K562 (cell line): Measurements from ENCODE around the gene SKAP1. TPM values are rescaled to one million over a fixed set of nuclear protein-coding genes. Genes with fewer than 3 reads are reported as not detected.

Experiments
- ATF3 ChIP-seq, 2 experiments: fragments of 450-650 bp in 1 of 2; sonication (generic) in 1 of 2; formaldehyde crosslinking in 1 of 2; IDR thresholded peaks in 1 of 2; conservative IDR thresholded peaks in 1 of 2; 2 replicates each; pipeline versions ENCODE4 v1.6.1 to v1.8.1; 2016 to 2023; ENCODE audit warnings: mild to moderate bottlenecking in 2 of 2, moderate library complexity in 2 of 2, inconsistent platforms in 1 of 2, missing genetic modification reagents in 1 of 2
- BMI1 ChIP-seq: fragments of 150-350 bp; IDR thresholded peaks from 2 replicates; pipeline ENCODE4 v1.6.1; 2014; ENCODE audit warnings: low read length
- CCNT2 ChIP-seq: IDR thresholded peaks from 2 replicates; pipeline ENCODE4 v1.6.1; 2011; ENCODE audit warnings: borderline replicate concordance, low read depth, mild to moderate bottlenecking, moderate library complexity, mixed read lengths, low read length; ENCODE audit not compliant: insufficient read length; ENCODE audit errors: extremely low read depth
- CEBPG ChIP-seq, 3 experiments: fragments of 200-800 bp in 1 of 3; sonication (Bioruptor generic) in 1 of 3; sonication (generic) in 1 of 3; formaldehyde crosslinking in 1 of 3; IDR thresholded peaks in 2 of 3; conservative IDR thresholded peaks in 1 of 3; 2 replicates each; pipeline versions ENCODE4 v1.6.1 to v1.8.0; 2016 to 2022; ENCODE audit warnings: missing compliant biosample characterization in 2 of 3, missing genetic modification characterization in 2 of 3, mild to moderate bottlenecking in 1 of 3, missing genetic modification reagents in 1 of 3
- ESRRB ChIP-seq: fragments of 250-450 bp; sonication (Bioruptor Pico); IDR thresholded peaks from 2 replicates; pipeline ENCODE4 v1.5.0; 2020; ENCODE audit warnings: mild to moderate bottlenecking, moderate library complexity, borderline replicate concordance
- FOXJ2 ChIP-seq: fragments of 200-800 bp; sonication (Bioruptor generic); IDR thresholded peaks from 2 replicates; pipeline ENCODE4 v1.6.1; 2016; ENCODE audit warnings: missing genetic modification characterization, missing compliant biosample characterization
- HDAC2 ChIP-seq: fragments of 450-650 bp; IDR thresholded peaks from 2 replicates; pipeline ENCODE4 v1.6.1; 2016; ENCODE audit warnings: mild to moderate bottlenecking
- L3MBTL2 ChIP-seq: fragments of 450-650 bp; IDR thresholded peaks from 2 replicates; pipeline ENCODE4 v1.6.1; 2016; ENCODE audit warnings: mild to moderate bottlenecking, moderate library complexity
- MXI1 ChIP-seq: IDR thresholded peaks from 2 replicates; pipeline ENCODE4 v1.6.1; 2011; ENCODE audit warnings: low read depth, mild to moderate bottlenecking, improper control_type of control experiment, low read length
- NR2C1 ChIP-seq, 2 experiments: fragments of 450-650 bp; IDR thresholded peaks; 2 replicates each; pipeline ENCODE4 v1.6.1; 2017; ENCODE audit warnings: mild to moderate bottlenecking in 2 of 2, antibody characterized with exemption in 1 of 2, inconsistent platforms in 1 of 2, missing compliant biosample characterization in 1 of 2, missing genetic modification characterization in 1 of 2
- PHB2 ChIP-seq: fragments of 450-650 bp; IDR thresholded peaks from 2 replicates; pipeline ENCODE4 v1.6.1; 2017; ENCODE audit warnings: low read depth
- REST ChIP-seq, 2 experiments: fragments of 450-650 bp; formaldehyde crosslinking in 1 of 2; IDR thresholded peaks; 2 replicates each; pipeline versions ENCODE4 v1.4.0 to v1.6.1; 2014 to 2020; ENCODE audit warnings: mild to moderate bottlenecking in 2 of 2, borderline replicate concordance in 1 of 2, low read depth in 1 of 2
- RNF2 ChIP-seq: sonication (generic); IDR thresholded peaks from 2 replicates; pipeline ENCODE4 v1.6.1; 2016
- SETDB1 ChIP-seq: IDR thresholded peaks from one replicate; pipeline ENCODE4 v1.6.1; 2012; ENCODE audit warnings: low read length, control low read depth, inconsistent platforms
- ZNF197 ChIP-seq: fragments of 200-800 bp; sonication (Bioruptor generic); IDR thresholded peaks from 2 replicates; pipeline ENCODE4 v1.6.1; 2016; ENCODE audit warnings: low read depth, missing genetic modification characterization, missing compliant biosample characterization
- ZNF316 ChIP-seq: fragments of 450-650 bp; IDR thresholded peaks from 2 replicates; pipeline ENCODE4 v1.6.1; 2016
- polyA plus RNA-seq, 8 experiments: library from polyadenylated mRNA; depleted of rRNA in 4 of 8; stranded (reverse) in 5 of 8; unstranded in 3 of 8; fragments of >200 nt; fragmentation: Nextera tagmentation in 2 of 8; fragmentation: Illumina TruSeq in 1 of 8; extraction: Ambion mirVana in 2 of 8; extraction: Trizol in 1 of 8; gene quantifications; 2 replicates each; pipeline versions ENCODE4 v1.2.1 to v1.2.3, GENCODE V29; 2011 to 2014; ENCODE audit warnings: inconsistent platforms in 1 of 8, missing spikeins in 1 of 8
- total RNA-seq, 7 experiments: library from RNA; depleted of rRNA in 6 of 7; stranded (reverse); fragments of >200 nt in 6 of 7; fragmentation: Illumina TruSeq in 2 of 7; extraction: Trizol in 2 of 7; gene quantifications; 2 replicates each; pipeline versions ENCODE4 v1.2.1 to v1.2.3, GENCODE V29; 2011 to 2021; ENCODE audit warnings: low replicate concordance in 1 of 7

The SKAP1 gene
- total and polyA plus RNA-seq, 9 of the 15 experiments (the other 6 are each of a cell fraction or from before 2014, with no cell fraction given), result 0.06 to 0.80 (median 0.10) TPM; not detected in 4

DNA sequence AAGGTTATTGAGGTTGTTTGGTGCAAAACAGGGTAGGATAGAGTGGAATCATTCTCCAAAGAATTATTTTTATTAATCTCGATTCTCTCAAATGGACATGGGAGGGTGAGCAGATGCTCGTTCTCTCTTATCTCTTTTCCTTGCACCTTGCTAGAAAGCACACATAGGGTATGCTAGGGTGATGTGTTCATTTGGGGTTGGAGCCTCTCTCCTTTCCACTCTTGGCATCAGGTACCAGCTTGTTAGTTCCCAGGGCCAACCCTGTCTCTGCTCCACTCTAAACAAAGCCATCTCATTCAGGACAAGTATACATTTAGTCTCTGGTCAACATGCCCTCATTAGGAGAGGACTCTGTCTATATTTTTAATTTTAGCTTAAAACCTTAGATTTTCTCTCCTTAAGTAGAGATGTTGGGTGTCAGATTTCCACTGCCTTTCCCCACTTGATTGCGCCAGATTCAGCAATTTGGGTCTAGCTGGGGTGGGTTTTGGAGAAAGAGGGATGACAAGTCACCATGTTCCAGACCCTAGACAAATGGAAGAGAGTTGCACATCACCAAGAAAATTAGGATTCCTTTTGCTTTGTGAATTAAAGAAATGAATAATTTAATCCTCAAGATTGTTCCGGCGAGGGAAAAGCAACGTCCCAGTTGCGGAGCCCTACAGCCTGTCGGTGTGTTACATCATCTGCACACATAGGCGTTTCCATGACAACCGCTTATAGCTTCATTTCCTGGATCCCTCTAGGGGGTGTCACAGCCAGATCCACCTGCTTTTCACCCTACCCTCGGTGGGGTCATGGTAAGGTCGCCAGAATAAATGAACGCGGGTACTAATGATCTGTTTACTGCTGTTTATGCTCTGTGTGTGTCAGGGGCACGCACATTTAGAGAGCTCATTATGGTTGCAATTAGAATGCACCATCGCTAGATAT is 280.9 kb downstream of the SKAP1 start (continued):
- TF ChIP-seq ZNF197 (0 out of 2 replicates have a peak, but pooled peaks have one; percentile 39), PHB2 (no peak), L3MBTL2 (peak; percentile 57; the same call in 1 of the 2 replicates), CCNT2 (no peak), SETDB1 (no peak), ATF3 (IDR thresholded peaks at IDR 0.05) (peak; percentile 95), ATF3 (CRISPR knock-in tag; conservative IDR thresholded peaks at IDR 0.05) (peak; percentile 38; the same call in 1 of the 2 replicates), ESRRB (CRISPR knock-in tag) (no peak), NR2C1 (IDR thresholded peaks at IDR 0.05) (peak; percentile 59; the same call in 1 of the 2 replicates), NR2C1 (tag; IDR thresholded peaks at IDR 0.05) (peak; percentile 64), ZNF316 (no peak), RNF2 (peak; percentile 53), CEBPG (CRISPR knock-in tag; IDR thresholded peaks at IDR 0.05) (peak; percentile 92), CEBPG (tag; conservative IDR thresholded peaks at IDR 0.05 in 1 of 2, IDR thresholded peaks at IDR 0.05 in 1 of 2) (peak; percentile 90 to 96), REST (IDR thresholded peaks at IDR 0.05; ENCODE audit: borderline replicate concordance) (peak; percentile 24), REST (CRISPR knock-in tag; IDR thresholded peaks at IDR 0.05; ENCODE audit: low read depth) (no peak), MXI1 (no peak), BMI1 (peak; percentile 91; the same call in 1 of the 2 replicates), HDAC2 (peak; percentile 74; the same call in 1 of the 2 replicates), FOXJ2 (tag) (peak; percentile 82)
